ENCODE measurements around the gene MYO18B. TPM values are rescaled to one million over a fixed set of nuclear protein-coding genes. Genes with fewer than 3 reads are reported as not detected.

The MYO18B gene
- total and polyA plus RNA-seq, 2 of the 4 experiments (the other 2 are of a cell fraction), result under 0.01 TPM; not detected in 1

Small RNA genes lying within 50 kb of the gene (microRNA-seq; reads per million reads assigned to microRNA genes)
- gene RN7SKP169 (ENCODE audit: insufficient read depth, insufficient read length) (not detected), gene RNA5SP494 (ENCODE audit: insufficient read depth, insufficient read length) (not detected), gene Z98949.2 (ENCODE audit: insufficient read depth, insufficient read length) (not detected)

Small RNA genes lying within 50 kb of the gene (small RNA-seq; reads per million reads assigned to genes)
- gene RN7SKP169 (0 reads per million in 5 experiments), gene RNA5SP494 (0 reads per million in 5 experiments), gene Z98949.2 (0 reads per million in 5 experiments)

Other genes with a start within 250 kb of the MYO18B start
- gene GRK3, start 177.5 kb upstream of the MYO18B start, total RNA-seq (2012; rRNA removed), result 1.6 and 1.9 TPM in 2 replicates
- gene GRK3, start 177.5 kb upstream of the MYO18B start, polyA plus RNA-seq (2012; rRNA removed), result 0.58 and 0.80 TPM in 2 replicates